Tibial artery (tissue), 4 donors: ENCODE results near the gene C1orf21.

Experiments used
- DNase-seq, 2 donors: peaks; one replicate each; pipeline ENCODE4 v3.0.0-alpha.2; 2019
- H3K27ac ChIP-seq, 2 donors: fragments of 200-600 bp; sonication (generic) in 1 of 2; 1 replicate in 1 of 2; 2 replicates in 1 of 2; pipeline ENCODE4 v1.5.1; 2018 to 2019; ENCODE audit warnings: mild to moderate bottlenecking in 1 of 2
- H3K27me3 ChIP-seq, 2 donors: fragments of 200-600 bp; sonication (generic) in 1 of 2; one replicate each; pipeline versions ENCODE4 v1.5.1 to v1.6.0; 2016 to 2019
- H3K36me3 ChIP-seq, 3 donors: fragments of 200-600 bp; sonication (generic) in 2 of 3; one replicate each; pipeline ENCODE4 v1.5.1; 2016 to 2019; ENCODE audit warnings: mild to moderate bottlenecking in 2 of 3
- H3K4me1 ChIP-seq, 4 donors: fragments of 200-600 bp; sonication (generic) in 2 of 4; 1 replicate in 3 of 4; 2 replicates in 1 of 4; pipeline ENCODE4 v1.5.1; 2016 to 2019
- H3K4me3 ChIP-seq, 2 donors: fragments of 200-600 bp; sonication (generic) in 1 of 2; 1 replicate in 1 of 2; 2 replicates in 1 of 2; pipeline ENCODE4 v1.5.1; 2018 to 2019; ENCODE audit warnings: mild to moderate bottlenecking in 2 of 2
- H3K9me3 ChIP-seq, 3 donors: fragments of 200-600 bp; sonication (generic) in 1 of 3; one replicate each; pipeline ENCODE4 v1.5.1; 2016 to 2019
- CTCF ChIP-seq, 2 experiments: fragments of 200-600 bp in 1 of 2; fragments of 450-650 bp in 1 of 2; IDR thresholded peaks; one replicate each; pipeline ENCODE4 v1.5.1; 2017 to 2019; ENCODE audit warnings: antibody characterized with exemption in 2 of 2, mild to moderate bottlenecking in 1 of 2, moderate library complexity in 1 of 2
- intact Hi-C: fragments of 100-400 bp; cut with DNase I; formaldehyde crosslinking; loops from one replicate; pipeline ENCODE4 v1.15.0; 2023; ENCODE audit warnings: low total_unique reads

C1orf21 gene

DNA sequence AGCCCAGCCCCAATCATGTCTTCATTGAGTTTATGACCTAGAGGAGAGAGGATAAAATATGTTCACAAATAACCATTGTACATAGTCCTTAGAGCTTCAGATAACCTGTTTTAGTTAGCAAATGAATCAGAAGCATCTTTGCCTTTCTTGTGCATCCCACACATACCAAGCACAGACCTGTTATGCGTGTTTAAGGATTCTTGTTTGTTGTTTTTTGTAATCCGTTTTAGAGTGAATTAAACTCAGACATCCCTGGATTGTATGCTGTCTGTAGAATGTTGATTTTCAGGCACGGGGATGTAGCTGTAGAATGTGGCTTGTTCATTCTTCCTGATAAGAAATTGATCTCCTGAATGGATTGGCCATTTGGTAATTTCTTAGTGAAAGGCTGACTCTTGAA lies 232.0 kb downstream of the C1orf21 start:
- Histone ChIP-seq H3K27ac (no peak overlapping the region), H3K36me3 (no peaks in the 10 kb centered on the region), H3K4me3 (no peak overlapping the region), H3K4me1 (peaks cover 3 to 34% (median 28%) of the 10 kb centered on the region in 4 donors), H3K27me3 (no peaks in the 10 kb centered on the region), H3K9me3 (no peaks in the 10 kb centered on the region)
- DNase-seq: no peak
- no peak for TF ChIP-seq CTCF (IDR thresholded peaks at IDR 0.05)
- intact Hi-C loops: no loop called here

DNA sequence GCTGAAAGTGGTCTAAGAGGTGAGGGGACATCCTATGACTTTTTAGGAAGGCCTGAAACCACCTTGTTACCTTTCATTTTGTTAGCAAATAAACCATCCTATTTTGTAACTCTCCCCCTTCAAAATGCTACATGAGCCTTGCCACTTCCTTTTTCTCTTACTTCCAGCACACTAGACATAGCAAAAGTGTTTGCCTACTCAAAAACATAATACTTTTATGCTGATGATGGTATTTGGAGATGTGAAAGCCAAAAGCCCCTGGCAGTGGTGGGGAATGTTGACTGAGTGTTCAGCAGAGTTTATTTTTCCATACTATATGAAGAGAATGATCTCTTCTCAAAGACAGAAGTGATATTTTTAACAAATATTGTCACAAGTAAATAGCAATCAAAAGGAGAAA lies 233.6 kb downstream of the C1orf21 start:
- no peaks in the 10 kb centered on the region for H3K36me3 ChIP-seq
- intact Hi-C loops: no loop called here
- TF ChIP-seq CTCF (IDR thresholded peaks at IDR 0.05): no peak
- no peaks in the 10 kb centered on the region for H3K9me3 ChIP-seq
- H3K4me3 ChIP-seq: no peak overlapping the region
- H3K27ac ChIP-seq: peak overlapping the region; percentile 66 to 80
- H3K4me1 ChIP-seq: peaks cover 3 to 47% (median 36%) of the 10 kb centered on the region in 4 donors
- H3K27me3 ChIP-seq: no peaks in the 10 kb centered on the region
- DNase-seq: no peak

DNA sequence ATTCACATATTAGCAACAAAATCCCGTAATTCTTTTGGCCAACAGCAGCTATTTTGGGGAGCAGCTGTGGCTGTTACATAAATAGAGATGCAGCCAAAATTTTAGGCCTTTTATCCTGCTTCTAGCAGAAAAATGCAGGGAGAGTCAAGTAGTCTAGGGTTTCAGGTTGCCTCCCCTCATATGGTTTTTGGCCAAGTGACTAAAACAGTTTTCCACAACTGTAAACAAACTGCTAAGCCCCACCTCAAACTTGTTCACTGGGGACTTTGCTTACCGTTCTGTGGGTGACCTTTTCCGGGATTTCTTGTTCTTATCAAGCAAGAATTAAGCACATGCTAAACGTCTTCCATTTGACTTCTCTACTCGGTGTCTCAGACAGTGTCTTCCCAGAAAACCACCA lies 234.4 kb downstream of the C1orf21 start:
- peak in 1 of 2 donors; percentile 51 for DNase-seq
- no peak for TF ChIP-seq CTCF (IDR thresholded peaks at IDR 0.05)
- intact Hi-C loops: no loop called here

DNA sequence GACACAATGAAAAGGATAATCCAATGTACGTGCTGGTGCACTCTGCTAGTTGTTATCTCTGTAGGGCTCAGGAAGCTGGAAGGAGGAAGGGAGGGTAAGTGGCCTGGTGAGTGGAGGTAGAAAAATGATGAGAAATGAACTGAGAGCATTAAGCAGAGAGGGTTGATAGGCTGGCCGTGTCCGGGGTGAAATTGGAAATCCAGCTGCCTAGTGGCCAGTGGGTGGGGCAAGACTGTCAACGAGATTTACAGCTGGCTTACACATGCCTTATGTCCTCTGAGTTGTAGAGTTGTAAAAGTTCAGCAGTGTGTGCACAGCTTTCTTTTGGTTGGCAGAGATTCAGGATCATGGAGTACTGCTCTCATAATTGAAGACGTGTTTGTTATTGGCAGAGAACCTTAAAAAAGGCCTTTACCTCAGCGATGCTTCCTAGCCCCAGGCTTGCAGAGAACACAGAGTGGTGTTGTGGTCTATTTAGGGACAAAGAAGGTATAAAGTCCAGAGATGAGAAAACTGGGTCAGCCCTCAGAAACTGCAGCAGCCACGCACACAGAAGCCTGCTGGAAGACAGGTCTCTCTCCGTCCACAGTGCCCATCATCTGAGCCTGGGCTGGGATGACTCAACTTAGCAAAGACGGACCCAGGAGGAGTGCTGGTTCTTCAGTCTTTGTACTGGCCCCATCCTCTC lies 235.5 kb downstream of the C1orf21 start:
- DNase-seq: peak; percentile 88 to 89

More for the DNA sequence above, 234.4 kb downstream of the C1orf21 start:
- H3K9me3 ChIP-seq: no peaks in the 10 kb centered on the region
- no peaks in the 10 kb centered on the region for H3K27me3 ChIP-seq
- peaks cover 3 to 51% (median 36%) of the 10 kb centered on the region in 4 donors for H3K4me1 ChIP-seq
- H3K4me3 ChIP-seq: no peak overlapping the region
- H3K27ac ChIP-seq: peak overlapping the region; percentile 66 to 80
- no peaks in the 10 kb centered on the region for H3K36me3 ChIP-seq

DNA sequence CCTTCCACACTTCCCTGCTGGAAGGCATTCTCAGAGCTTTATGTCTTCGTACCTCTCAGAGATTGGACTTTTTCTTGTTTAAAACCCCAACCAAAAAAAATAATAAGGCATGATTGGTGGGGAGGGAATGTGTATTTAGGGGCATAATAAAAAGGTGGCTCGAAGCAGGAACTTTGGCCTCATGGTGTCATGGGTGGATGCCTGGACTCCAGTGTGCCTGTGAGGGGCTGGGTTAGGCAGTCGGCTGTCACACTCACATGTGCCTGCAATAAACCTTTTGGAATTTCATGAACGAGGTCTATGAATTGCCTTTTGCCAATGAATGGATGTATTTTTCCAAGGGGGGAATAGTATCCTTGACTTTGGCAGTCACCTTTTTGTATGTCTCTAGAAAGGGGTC lies 236.6 kb downstream of the C1orf21 start:
- DNase-seq: no peak
- intact Hi-C loops: no loop called here

More for the DNA sequence above, 235.5 kb downstream of the C1orf21 start:
- H3K9me3 ChIP-seq: no peaks in the 10 kb centered on the region
- no peak overlapping the region for H3K4me3 ChIP-seq
- H3K36me3 ChIP-seq: no peaks in the 10 kb centered on the region
- intact Hi-C loops: no loop called here
- peaks cover 3 to 53% (median 37%) of the 10 kb centered on the region in 4 donors for H3K4me1 ChIP-seq
- no peaks in the 10 kb centered on the region for H3K27me3 ChIP-seq
- peak overlapping the region; percentile 66 to 80 for H3K27ac ChIP-seq
- TF ChIP-seq CTCF (IDR thresholded peaks at IDR 0.05): no peak

More for the DNA sequence above, 236.6 kb downstream of the C1orf21 start:
- TF ChIP-seq CTCF (IDR thresholded peaks at IDR 0.05): no peak
- H3K4me1 ChIP-seq: peaks cover 3 to 53% (median 37%) of the 10 kb centered on the region in 4 donors
- H3K9me3 ChIP-seq: no peaks in the 10 kb centered on the region
- no peaks in the 10 kb centered on the region for H3K36me3 ChIP-seq
- H3K27me3 ChIP-seq: no peaks in the 10 kb centered on the region
- H3K4me3 ChIP-seq: no peak overlapping the region
- peak overlapping the region; percentile 66 to 80 for H3K27ac ChIP-seq
